IPS-NIHi7 (cell line): ENCODE data around the gene MACROD2.

Source experiments
- DNase-seq: peaks from one replicate; pipeline ENCODE4 v3.0.0; 2012; ENCODE audit warnings: mixed read lengths; ENCODE audit errors: extremely low spot score

The MACROD2 gene

GRCh38 chr20:14709439-14709838, 714.1 kb downstream of the MACROD2 start:
- DNase-seq: no peak

DNA sequence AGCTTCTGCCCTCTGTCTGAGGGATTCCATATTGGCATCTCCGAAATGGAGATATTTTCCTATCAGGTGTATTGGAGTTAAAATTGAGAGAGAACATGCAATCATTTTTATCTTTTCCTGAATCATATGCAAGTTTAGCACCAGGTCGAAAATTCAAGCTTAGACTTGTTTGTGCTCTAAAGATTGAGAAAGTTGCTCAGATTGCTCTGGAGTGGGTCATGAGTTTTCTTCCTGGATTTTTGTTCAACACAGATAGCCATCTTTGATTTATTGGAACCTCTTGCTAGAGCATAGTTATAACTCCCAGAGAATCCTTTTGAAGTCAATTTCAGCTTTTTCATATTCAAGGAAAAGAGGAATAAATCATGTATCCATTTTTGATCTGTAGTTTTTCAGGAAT, 715.6 kb downstream of the MACROD2 start:
- DNase-seq: no peak

DNA sequence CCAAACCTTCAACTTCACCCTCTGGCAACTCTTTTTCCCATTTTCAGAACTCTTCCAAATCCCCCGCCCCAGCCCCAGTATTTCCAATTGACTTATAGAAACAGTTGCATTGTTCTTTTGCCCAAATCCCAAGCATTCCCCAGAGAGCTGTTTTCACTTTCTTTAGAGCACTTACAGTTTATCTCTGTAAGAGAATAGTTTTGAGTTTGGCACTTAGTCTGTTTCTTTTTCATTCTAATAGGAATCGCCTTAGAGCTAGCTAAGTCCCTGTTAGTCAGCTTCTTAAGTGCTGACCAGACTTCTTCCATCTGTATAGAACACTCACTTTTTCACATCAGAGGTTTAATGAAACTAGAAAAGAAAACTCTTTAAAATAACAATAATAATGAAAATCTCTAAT, 716.3 kb downstream of the MACROD2 start:
- peak; percentile 15 for DNase-seq

- peak; percentile 20 for DNase-seq
Observed at GRCh38 chr20:14712302-14712739, 717.0 kb downstream of the MACROD2 start.

- peak; percentile 16 for DNase-seq
Observed at GRCh38 chr20:14715400-14715799, 720.1 kb downstream of the MACROD2 start.

- DNase-seq: peak; percentile 48
Observed at GRCh38 chr20:14716351-14716801, 721.1 kb downstream of the MACROD2 start.

DNA sequence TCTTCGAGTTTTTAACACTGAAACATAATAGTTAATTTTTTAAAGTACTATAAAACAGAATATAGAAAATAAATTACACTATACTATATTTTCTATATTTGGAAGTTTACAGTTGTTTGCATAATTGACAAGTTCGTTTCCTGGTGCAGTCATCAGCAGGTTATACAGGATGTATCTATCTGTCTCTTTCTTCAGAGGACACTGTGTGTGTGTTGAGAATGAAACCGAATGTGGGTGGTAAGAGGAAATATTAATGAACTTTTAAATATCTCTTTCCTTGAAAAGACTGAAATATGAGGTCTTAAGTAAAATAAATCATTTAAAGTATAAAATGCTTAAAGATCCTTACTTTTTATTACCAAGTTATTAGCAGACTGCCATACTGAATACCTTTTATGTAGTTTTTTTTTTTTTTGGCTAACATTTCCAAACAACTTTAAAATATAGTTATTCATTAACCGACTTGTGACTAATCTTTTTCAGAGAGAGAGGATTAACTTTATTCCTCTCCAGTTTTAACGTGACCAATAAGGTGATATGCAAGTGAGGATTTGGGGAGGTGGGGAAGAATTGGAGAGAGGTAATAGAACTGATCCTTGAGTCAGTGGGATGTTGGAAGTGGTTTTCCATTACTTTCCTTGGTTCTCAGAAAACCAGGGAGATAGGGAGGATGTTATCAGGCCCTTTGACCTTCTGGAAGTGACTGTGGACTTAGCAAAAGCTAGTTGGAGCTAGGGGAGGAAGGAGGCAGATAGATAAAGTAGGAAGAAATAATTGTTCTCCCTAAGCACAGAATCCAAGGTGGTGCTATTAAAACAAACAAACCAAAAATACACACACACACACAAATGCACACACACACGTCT, 722.1 kb downstream of the MACROD2 start:
- DNase-seq: no peak

DNA sequence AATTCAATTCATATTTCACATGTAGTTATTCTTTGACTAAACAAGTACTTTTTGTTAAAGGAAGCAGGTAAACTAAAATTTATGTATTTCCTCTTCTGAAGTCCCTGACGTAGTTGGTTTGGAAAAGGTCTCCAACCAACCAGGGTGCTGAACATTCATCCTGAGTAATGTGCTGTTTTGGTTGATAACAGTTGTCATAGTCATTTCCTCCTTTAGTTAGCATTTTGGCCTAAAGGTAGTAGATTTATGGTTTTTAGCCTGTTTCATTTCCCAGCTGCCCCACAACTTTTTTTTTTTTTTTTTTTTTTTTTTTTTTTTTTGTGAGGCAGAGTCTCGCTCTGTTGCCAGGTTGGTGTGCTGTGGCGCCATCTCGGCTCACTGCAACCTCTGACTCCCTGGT, 724.9 kb downstream of the MACROD2 start:
- DNase-seq: no peak

GRCh38 chr20:14721926-14722452, 726.7 kb downstream of the MACROD2 start:
- no peak for DNase-seq

DNA sequence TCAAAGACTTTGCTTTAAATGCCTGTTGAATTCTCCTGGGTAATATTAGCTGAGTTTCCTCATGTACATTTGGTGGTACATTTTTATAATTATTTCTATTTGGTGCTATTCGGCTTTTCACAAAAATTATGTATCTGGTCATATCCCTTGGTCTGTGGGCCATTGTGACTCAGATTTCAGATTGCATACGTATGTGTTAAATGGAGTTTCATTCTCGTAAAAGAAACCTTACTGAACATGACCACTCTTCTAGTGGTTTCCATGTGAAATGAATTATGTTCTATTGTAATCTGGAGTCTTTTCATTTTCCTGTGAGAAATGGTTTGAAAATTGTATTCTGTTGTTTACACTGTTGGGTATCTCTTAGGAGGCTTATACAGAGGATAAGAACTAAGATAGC, 728.3 kb downstream of the MACROD2 start:
- no peak for DNase-seq

GRCh38 chr20:14724036-14724435, 728.7 kb downstream of the MACROD2 start:
- no peak for DNase-seq

DNA sequence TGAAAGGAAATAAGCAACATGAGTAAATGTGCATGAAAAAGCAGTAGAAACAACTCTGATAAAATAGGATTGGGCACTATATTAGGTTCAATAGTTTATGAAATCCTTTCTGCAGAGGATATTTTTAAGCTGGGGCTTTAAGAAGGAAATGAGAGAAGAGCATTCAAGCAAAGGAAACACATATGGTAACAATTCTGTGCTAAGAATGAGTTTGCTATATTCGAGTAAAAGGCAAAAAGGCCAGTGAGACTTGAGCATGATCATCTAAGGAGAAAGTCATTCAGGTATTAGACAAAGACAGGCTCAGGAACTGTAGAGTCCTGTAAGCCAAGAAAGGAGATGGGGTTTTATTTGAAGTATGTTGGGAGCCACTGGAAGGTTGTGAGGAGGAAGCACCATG, 729.2 kb downstream of the MACROD2 start:
- DNase-seq: no peak

GRCh38 chr20:14726591-14726990, 731.3 kb downstream of the MACROD2 start:
- no peak for DNase-seq

GRCh38 chr20:14727485-14728150, 732.3 kb downstream of the MACROD2 start:
- DNase-seq: no peak

DNA sequence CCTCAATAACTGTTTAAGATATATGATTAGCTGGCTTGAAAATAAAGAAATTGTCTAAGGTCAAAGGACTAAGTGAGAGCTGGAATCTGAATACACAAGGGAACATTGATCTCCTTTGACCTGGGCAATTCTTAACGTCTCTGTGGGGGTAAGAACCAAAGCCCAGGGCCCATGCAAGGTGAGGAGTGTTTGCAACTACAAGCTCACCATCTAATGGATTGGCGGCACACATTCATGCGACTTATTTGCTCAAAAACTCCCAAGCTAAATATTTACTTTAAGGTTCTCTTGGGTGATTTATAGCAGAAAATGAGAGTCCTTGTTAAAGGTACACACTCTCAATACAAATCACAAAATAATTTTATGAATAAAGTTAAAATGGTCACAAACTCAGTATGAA, 734.1 kb downstream of the MACROD2 start:
- no peak for DNase-seq

DNA sequence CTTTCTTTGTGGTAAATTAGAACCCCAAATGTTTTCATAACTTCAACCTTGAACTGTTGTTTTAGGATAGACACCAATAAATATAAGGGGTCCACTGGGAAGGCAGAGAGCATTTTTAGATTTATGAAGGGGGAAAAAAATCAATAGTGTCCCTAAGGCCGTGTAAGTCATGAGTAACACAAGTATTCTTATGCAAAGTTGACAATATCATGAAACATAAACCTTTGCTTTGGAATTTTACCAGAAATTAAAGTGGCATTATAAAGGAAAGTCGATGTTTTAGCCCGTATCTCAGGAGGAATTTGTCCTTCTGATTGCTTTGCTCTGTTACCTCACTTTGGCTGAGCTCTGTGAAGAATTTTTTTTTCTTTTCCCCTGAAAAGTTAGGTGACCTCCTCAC, 737.0 kb downstream of the MACROD2 start:
- DNase-seq: no peak

DNA sequence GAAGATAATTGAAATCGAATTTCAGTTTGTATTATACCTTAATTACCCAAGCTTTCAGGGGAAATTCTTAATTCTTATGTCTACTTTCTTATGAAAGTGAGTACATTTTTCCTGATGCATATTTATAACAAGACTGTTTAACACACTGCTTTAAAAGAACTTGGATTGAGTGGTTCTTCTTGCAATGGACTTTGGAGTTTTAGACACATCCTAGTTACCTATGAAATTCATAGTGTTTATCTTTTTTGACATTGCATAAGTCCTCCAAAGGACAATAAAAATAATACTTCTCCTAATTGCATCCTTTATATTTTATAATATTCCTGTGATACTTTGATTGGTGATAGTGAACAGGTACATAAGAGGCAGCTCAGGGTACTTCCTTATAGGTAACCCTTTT, 737.7 kb downstream of the MACROD2 start:
- DNase-seq: no peak

DNA sequence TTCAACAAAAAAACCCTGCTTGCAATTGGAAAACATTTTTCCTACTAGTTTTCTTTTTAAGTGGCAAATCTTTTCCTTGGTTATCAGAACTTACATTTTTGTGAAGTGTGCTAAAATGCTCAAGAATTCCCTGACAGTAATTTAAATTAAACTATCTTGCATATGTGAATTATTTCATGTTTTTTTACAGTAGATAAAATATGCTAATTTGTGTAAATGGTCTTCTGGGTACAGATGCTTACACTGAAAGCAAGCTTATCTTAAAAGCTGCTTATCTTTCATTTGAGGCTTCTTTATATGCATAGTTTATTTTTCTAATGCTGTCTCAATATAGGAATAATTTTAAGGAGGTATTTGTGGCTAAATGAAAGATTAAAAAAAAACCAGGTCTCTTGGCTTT, 745.1 kb downstream of the MACROD2 start:
- no peak for DNase-seq

- no peak for DNase-seq
Observed at GRCh38 chr20:14741616-14742015, 746.3 kb downstream of the MACROD2 start.

DNA sequence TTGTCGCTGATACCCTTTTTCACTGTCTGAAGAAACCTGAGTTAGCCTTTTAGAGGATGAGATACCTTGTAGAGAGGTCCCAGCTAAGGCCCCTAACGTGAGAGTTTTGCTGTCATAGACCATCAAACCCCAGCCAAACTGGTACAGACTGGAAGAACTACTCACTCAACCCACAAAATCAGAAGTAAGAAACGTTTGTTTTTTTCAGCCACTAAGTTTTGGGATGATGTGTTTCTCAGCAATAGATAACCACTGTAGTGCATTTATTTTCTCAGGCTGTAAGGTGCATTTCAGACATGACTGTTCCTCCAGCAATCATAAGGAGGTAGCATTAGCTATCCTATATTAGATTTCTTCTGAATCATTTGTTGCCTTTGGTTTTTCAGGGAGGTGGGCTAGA, 749.4 kb downstream of the MACROD2 start:
- no peak for DNase-seq

- no peak for DNase-seq
Observed at GRCh38 chr20:14745830-14746229, 750.5 kb downstream of the MACROD2 start.

- no peak for DNase-seq
Observed at GRCh38 chr20:14751191-14751590, 755.9 kb downstream of the MACROD2 start.

DNA sequence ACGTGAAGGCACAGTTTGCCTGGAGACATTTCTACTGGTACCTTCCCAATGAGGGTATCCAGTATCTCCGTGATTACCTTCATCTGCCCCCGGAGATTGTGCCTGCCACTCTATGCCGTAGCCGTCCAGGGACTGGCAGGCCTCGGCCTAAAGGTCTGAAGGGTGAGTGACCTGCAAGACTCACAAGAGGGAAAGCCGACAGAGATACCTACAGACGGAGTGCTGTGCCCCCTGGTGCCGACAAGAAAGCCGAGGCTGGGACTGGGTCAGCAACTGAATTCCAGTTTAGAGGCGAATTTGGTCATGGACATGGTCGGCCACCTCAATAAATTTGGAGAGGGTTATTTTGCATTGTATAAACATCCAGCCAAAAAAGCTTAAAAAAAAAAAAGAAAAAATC, 762.4 kb downstream of the MACROD2 start:
- DNase-seq: peak; percentile 10
